ENCODE measurements around the gene DHRS3. TPM values are rescaled to one million over a fixed set of nuclear protein-coding genes. Genes with fewer than 3 reads are reported as not detected.

DHRS3 gene
- total RNA-seq, 2 donors from 2014 or later: 81.7 to 104 TPM

DNA sequence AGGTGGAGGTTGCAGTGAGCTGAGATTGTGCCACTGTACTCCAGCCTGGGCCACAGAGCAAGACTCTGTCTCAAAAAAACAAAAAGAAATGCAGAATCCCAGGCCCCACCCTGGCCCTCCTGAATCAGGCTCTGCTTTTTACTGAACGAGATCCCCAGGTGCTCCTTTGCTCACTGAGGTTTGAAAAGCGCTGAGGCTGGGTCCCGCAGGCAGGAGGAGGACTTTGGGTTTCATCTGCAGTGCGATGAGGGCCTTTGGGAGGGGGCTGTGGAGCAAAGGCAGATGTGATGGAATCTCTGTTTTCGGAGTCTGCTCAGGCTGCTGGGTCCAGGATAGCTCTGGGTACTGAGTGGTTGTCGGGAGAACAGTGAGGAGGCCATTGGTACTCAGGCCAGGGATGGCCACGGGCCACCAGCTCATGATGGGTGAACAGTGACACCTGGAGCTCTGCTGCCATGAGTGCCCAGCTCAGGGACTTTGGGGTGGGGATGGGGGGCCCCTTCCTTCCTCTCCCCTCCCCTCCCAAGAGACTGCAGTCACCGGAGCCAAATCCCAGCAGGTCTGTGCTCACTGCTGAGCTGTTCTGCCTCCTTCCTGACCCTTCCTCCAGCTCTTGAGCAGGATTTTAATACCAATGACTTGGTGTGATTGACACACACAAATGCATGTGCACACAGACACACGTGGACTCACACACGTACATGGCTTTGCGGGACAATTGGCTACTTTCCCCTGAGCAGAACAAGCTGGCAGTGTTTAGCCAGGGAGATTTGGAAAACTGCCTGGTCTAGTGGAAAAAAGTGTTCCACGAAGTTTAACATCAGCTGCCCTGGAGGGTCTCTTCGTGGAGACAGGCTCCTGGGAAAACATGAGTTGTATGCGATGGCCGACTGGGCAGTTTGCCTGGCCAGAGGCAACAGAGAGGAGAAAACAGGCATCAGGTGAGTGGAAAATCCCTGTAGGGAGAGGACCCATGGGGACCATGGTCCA is 3.6 kb upstream of the DHRS3 start:
- Histone ChIP-seq H3K4me1 (peaks cover 43% of the 10 kb centered on the region), H3K4me3 (no peak overlapping the region), H3K27me3 (no peaks in the 10 kb centered on the region), H3K36me3 (replicated peaks in 1 of 2; ENCODE audit: insufficient read depth in 1 of 2, low read depth in 2 of 2) (no peaks in the 10 kb centered on the region), H3K27ac (peak overlapping the region; percentile 59 to 75 (median 65)), H3K9me3 (no peaks in the 10 kb centered on the region)
- no peak for ATAC-seq
- no peak for TF ChIP-seq POLR2A (IDR thresholded peaks at IDR 0.05)
- WGBS, 2 donors: 38 to 58% methylated on average over 12 to 14 of the region's 15 CpGs
- peak in 3 of 4 donors; percentile 48 to 56 (median 51) for DNase-seq
- intact Hi-C loops (cut with DNase I): no loop called here

DNA sequence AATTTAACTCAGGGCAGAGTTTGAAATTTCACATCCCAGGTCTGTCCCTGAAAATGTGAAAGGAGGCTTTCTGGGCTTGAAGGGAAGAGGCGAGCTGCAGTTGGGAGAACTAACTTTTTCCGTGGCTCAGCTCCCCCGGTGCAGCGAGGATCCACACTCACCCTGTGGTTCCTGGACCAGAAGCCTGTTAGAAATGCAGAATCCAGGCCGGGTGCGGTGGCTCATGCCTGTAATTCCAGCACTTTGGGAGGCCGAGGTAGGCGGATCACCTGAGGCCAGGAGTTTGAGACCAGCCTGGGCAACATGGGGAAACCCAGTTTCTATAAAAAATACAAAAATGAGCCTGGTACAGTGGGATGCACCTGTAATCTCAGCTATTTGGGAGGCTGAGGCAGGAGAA is 2.9 kb upstream of the DHRS3 start:
- no peaks in the 10 kb centered on the region for H3K36me3 ChIP-seq (replicated peaks in 1 of 2; ENCODE audit: insufficient read depth in 1 of 2, low read depth in 2 of 2)
- H3K27ac ChIP-seq: no peak overlapping the region
- TF ChIP-seq POLR2A (IDR thresholded peaks at IDR 0.05): no peak
- TF ChIP-seq, protein P1, sequence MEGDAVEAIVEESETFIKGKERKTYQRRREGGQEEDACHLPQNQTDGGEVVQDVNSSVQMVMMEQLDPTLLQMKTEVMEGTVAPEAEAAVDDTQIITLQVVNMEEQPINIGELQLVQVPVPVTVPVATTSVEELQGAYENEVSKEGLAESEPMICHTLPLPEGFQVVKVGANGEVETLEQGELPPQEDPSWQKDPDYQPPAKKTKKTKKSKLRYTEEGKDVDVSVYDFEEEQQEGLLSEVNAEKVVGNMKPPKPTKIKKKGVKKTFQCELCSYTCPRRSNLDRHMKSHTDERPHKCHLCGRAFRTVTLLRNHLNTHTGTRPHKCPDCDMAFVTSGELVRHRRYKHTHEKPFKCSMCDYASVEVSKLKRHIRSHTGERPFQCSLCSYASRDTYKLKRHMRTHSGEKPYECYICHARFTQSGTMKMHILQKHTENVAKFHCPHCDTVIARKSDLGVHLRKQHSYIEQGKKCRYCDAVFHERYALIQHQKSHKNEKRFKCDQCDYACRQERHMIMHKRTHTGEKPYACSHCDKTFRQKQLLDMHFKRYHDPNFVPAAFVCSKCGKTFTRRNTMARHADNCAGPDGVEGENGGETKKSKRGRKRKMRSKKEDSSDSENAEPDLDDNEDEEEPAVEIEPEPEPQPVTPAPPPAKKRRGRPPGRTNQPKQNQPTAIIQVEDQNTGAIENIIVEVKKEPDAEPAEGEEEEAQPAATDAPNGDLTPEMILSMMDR (IDR thresholded peaks at IDR 0.05): no peak
- no peak overlapping the region for H3K4me3 ChIP-seq
- intact Hi-C loops (cut with DNase I): no loop called here
- no peaks in the 10 kb centered on the region for H3K9me3 ChIP-seq
- peaks cover 43% of the 10 kb centered on the region for H3K4me1 ChIP-seq
- no peaks in the 10 kb centered on the region for H3K27me3 ChIP-seq
- no peak for ATAC-seq
- DNase-seq: no peak
- WGBS, 2 donors: 94 to 98% methylated on average over 8 of the region's 8 CpGs

DNA sequence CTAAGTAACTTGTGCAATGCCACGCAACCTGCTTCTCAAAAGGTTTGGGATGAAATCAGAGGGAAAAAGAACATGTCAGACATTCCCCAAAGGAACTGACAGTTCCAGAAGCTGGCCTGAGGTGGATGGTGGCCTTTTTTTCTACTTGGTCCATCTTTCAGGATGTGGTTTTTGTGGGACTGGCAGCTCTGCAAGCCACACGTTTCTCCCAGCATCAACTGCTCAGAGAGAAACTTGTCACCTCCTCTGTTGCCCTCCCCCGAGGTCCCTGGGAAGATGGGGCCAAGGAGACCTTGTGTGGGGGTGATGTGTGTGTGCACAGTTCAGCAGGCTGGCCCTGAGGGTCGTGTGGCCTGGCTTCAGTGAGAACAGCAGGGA is 2.5 kb upstream of the DHRS3 start:
- Histone ChIP-seq H3K9me3 (no peaks in the 10 kb centered on the region), H3K27ac (no peak overlapping the region), H3K27me3 (no peaks in the 10 kb centered on the region), H3K36me3 (replicated peaks in 1 of 2; ENCODE audit: insufficient read depth in 1 of 2, low read depth in 2 of 2) (no peaks in the 10 kb centered on the region), H3K4me3 (no peak overlapping the region), H3K4me1 (peaks cover 43% of the 10 kb centered on the region)
- ATAC-seq: no peak
- intact Hi-C loops (cut with DNase I): no loop called here
- DNase-seq: no peak
- WGBS, 2 donors: 40 to 50% methylated on average over 4 of the region's 4 CpGs
- no peak for TF ChIP-seq POLR2A (IDR thresholded peaks at IDR 0.05)
- TF ChIP-seq, protein P1 (IDR thresholded peaks at IDR 0.05): no peak

DNA sequence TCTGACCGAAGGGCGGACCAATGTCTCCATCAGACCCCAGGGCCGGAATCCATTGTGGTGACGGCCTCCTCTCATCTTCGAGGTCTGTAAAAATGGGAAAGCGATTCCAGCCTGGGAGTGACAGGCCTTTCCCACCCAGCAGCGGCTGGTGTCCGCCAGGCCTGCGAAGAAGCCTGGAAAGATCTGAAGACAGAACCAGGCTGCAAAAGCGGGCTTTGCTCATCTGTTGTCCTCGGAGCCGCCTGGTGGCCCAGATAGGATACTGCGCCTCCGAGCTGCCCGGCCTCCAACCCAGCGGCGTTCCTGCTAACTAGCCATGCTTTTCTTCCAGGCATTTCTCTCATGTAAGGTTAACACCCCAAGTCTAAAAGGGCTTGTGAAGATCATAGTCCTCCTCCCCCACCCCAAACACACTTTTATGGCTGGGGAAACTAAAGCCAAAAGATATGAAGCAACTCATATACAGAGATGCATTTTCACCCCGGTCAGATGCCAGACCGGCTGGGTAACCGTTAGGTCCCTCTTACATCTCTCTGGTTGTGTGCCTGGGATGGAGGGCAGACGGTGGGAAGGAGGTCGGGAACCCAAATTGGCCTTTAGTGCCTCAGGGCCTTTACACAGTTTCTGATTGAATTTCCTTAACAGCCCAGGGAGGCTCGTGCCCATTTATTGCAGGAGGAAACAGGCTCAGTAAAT is 1.9 kb upstream of the DHRS3 start:
- no peaks in the 10 kb centered on the region for H3K36me3 ChIP-seq (replicated peaks in 1 of 2; ENCODE audit: insufficient read depth in 1 of 2, low read depth in 2 of 2)
- peak; percentile 89 to 92 (median 90) for DNase-seq
- H3K27ac ChIP-seq: peak overlapping the region; percentile 84 to 99 (median 95)
- TF ChIP-seq, protein P1 (IDR thresholded peaks at IDR 0.05): peak; percentile 87 to 97 (median 94)
- no peak for TF ChIP-seq POLR2A (IDR thresholded peaks at IDR 0.05)
- H3K4me3 ChIP-seq: no peak overlapping the region
- peak; percentile 47 for ATAC-seq
- H3K27me3 ChIP-seq: no peaks in the 10 kb centered on the region
- H3K9me3 ChIP-seq: no peaks in the 10 kb centered on the region
- 17% methylated on average over 22 to 23 of the region's 23 CpGs for WGBS, 2 donors
- intact Hi-C loops (cut with DNase I): no loop called here
- peaks cover 46% of the 10 kb centered on the region for H3K4me1 ChIP-seq

All from body of pancreas (tissue), 4 donors.